ENCODE measurements around the gene PLXNA4. TPM values are rescaled to one million over a fixed set of nuclear protein-coding genes. Genes with fewer than 3 reads are reported as not detected.

PLXNA4 gene
- total RNA-seq, 4 donors from 2014 or later = 0.31 to 0.66 (median 0.43) TPM

GRCh38 chr7:132518102-132518838 lies 58.0 kb downstream of the PLXNA4 start:
- Histone ChIP-seq H3K36me3 (no peaks in the 10 kb centered on the region), H3K27me3 (no peaks in the 10 kb centered on the region), H3K4me1 (no peaks in the 10 kb centered on the region), H3K4me3 (no peak overlapping the region), H3K27ac (no peak overlapping the region), H3K9me3 (no peaks in the 10 kb centered on the region)
- no peak for TF ChIP-seq CTCF (IDR thresholded peaks at IDR 0.05 in 4 of 5, conservative IDR thresholded peaks at IDR 0.05 in 1 of 5)
- TF ChIP-seq POLR2A (IDR thresholded peaks at IDR 0.05) = no peak
- DNase-seq (no peak), ATAC-seq (no peak)
- in situ Hi-C loops (cut with MboI; ENCODE audit: low sequenced_read_pairs in 4 of 4) = no loop called here
- intact Hi-C loops (cut with DNase I; ENCODE audit: low total_unique reads) = no loop called here

GRCh38 chr7:132516042-132516840 lies 60.0 kb downstream of the PLXNA4 start:
- TF ChIP-seq POLR2A (IDR thresholded peaks at IDR 0.05) (no peak), CTCF (IDR thresholded peaks at IDR 0.05 in 4 of 5, conservative IDR thresholded peaks at IDR 0.05 in 1 of 5) (no peak)
- Histone ChIP-seq H3K9me3 (no peaks in the 10 kb centered on the region), H3K27me3 (no peaks in the 10 kb centered on the region), H3K4me3 (no peak overlapping the region), H3K36me3 (no peaks in the 10 kb centered on the region), H3K27ac (no peak overlapping the region), H3K4me1 (no peaks in the 10 kb centered on the region)
- intact Hi-C loops (cut with DNase I; ENCODE audit: low total_unique reads) (no loop called here), in situ Hi-C loops (cut with MboI; ENCODE audit: low sequenced_read_pairs in 4 of 4) (no loop called here)
- DNase-seq = no peak
- peak in 1 of 2 donors; percentile 65 for ATAC-seq

- no peak for ATAC-seq
- no peak for DNase-seq
- Histone ChIP-seq H3K4me1 (no peaks in the 10 kb centered on the region), H3K9me3 (no peaks in the 10 kb centered on the region), H3K4me3 (no peak overlapping the region), H3K27me3 (no peaks in the 10 kb centered on the region), H3K27ac (no peak overlapping the region), H3K36me3 (no peaks in the 10 kb centered on the region)
- TF ChIP-seq CTCF (IDR thresholded peaks at IDR 0.05 in 4 of 5, conservative IDR thresholded peaks at IDR 0.05 in 1 of 5) = no peak
- no peak for TF ChIP-seq POLR2A (IDR thresholded peaks at IDR 0.05)
- intact Hi-C loops (cut with DNase I; ENCODE audit: low total_unique reads) = no loop called here
- in situ Hi-C loops (cut with MboI; ENCODE audit: low sequenced_read_pairs in 4 of 4) = no loop called here
Observed at GRCh38 chr7:132515181-132515580, 61.1 kb downstream of the PLXNA4 start.

GRCh38 chr7:132514430-132514829 lies 61.8 kb downstream of the PLXNA4 start:
- no peak for ATAC-seq
- no peak overlapping the region for H3K4me3 ChIP-seq
- intact Hi-C loops (cut with DNase I; ENCODE audit: low total_unique reads) (no loop called here), in situ Hi-C loops (cut with MboI; ENCODE audit: low sequenced_read_pairs in 4 of 4) (no loop called here)
- TF ChIP-seq CTCF (IDR thresholded peaks at IDR 0.05 in 4 of 5, conservative IDR thresholded peaks at IDR 0.05 in 1 of 5) = no peak
- TF ChIP-seq POLR2A (IDR thresholded peaks at IDR 0.05) = no peak
- H3K36me3 ChIP-seq = no peaks in the 10 kb centered on the region
- no peaks in the 10 kb centered on the region for H3K9me3 ChIP-seq
- no peak for DNase-seq
- no peaks in the 10 kb centered on the region for H3K27me3 ChIP-seq
- H3K27ac ChIP-seq = no peak overlapping the region
- H3K4me1 ChIP-seq = no peaks in the 10 kb centered on the region
